ENCODE data around the gene STARD13. TPM values are rescaled to one million over a fixed set of nuclear protein-coding genes. Genes with fewer than 3 reads are reported as not detected.

STARD13 gene
- total RNA-seq, 4 donors from 2014 or later: 31.1 to 63.4 (median 38.9) TPM

DNA sequence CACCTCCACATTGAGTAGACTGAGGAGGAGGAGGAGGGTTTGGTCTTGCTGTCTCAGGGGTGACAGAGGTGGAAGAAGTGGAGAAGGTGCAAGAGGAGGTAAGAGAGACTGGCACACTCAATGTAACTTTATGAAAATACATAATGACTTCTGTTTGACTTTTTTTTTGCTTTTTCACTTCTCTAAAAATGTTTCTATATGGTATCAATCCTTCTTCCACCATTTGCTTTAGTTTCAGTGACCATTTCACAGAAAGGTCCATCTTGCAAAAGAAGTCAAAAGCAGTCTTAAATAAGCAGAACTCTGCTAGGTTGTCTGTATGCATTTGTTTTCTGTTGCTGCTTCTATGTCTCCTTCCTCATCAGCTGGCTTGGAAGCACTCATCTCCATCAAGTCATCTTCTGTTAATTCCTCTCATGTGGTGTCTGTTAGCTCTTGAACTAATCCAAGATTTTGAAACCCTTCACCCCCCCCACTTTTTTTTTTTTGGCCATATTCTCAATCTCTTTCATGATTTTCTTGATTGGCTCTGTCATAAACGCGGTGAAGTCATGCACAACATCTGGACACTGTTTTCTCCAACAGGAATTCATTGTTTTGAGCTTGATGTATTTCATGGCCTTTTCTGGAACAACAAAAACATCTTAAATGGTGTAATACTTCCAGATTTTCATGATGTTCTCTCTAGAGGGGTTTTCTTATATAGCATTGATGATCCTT lies 188.5 kb downstream of the STARD13 start:
- DNase-seq (ENCODE audit: low spot score) (no peak), ATAC-seq (ENCODE audit: low FRiP score) (no peak)
- no peak for TF ChIP-seq CTCF (IDR thresholded peaks at IDR 0.05)

DNA sequence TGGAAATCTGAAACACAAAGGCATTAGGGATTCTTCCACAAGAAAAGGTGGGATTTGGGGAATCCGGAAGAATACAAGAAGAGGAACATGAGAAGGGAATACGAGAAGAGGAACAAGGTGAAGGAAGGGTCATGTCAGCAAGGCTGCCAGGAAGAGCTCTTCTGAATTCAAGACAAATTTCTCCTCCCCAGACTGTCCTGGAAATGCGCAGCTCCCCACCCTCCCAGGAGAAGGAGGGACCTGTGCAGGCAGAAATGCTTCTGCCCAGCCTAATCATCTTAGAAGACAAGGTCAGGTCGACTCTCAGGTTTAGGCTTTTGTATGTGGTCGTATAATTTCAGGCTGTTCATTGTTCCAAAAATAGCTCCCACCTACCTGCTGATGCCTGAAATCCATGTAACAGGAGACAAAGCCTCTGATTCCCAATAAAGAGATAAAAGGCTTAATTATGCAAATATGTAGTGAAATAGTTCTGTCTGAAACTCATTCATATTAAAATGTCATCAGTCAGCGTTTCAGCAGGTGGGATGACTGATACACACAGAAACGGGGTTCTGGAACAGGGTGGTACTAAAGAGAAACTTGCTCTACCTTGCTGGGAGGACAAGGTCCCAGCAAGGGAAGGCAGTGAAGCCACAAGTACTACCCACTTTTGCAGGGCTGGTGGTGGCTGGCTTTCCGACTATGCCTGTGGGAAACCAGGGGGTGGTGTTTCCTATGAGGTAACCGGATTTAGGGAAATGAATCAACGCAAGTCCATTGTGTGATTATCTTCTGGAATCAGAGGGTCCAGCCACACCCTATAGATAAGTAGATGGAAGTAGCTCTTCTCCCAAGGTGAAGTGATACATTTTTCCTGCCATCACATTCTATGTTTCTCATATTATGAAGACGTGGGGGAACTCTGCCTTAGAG lies 193.2 kb downstream of the STARD13 start:
- TF ChIP-seq CTCF (IDR thresholded peaks at IDR 0.05): no peak
- ATAC-seq (ENCODE audit: low FRiP score) (no peak), DNase-seq (ENCODE audit: low spot score) (no peak)

- ATAC-seq (ENCODE audit: low FRiP score) (no peak), DNase-seq (ENCODE audit: low spot score) (no peak)
- TF ChIP-seq CTCF (IDR thresholded peaks at IDR 0.05): no peak
Observed at GRCh38 chr13:33091415-33091774, 194.2 kb downstream of the STARD13 start.

GRCh38 chr13:33090755-33091414 lies 194.7 kb downstream of the STARD13 start:
- DNase-seq (ENCODE audit: low spot score) (no peak), ATAC-seq (ENCODE audit: low FRiP score) (no peak)
- TF ChIP-seq CTCF (IDR thresholded peaks at IDR 0.05): no peak

GRCh38 chr13:33089311-33089710 lies 196.2 kb downstream of the STARD13 start:
- DNase-seq (ENCODE audit: low spot score) (no peak), ATAC-seq (ENCODE audit: low FRiP score) (no peak)
- TF ChIP-seq CTCF (IDR thresholded peaks at IDR 0.05): no peak

GRCh38 chr13:33087790-33088189 lies 197.8 kb downstream of the STARD13 start:
- ATAC-seq (ENCODE audit: low FRiP score): no peak
- no peak for TF ChIP-seq CTCF (IDR thresholded peaks at IDR 0.05)
- DNase-seq (ENCODE audit: low spot score): no peak

Measured in omental fat pad (tissue), 4 donors.